Stimulated activated naive B cell treated with anti-CD40 and anti-IgM and Interleukin-4, amounts not matched to agents 10 μg/mL and 1 μg/mL and 100 μg/mL, for 72 hours (primary cell): ENCODE data around the gene DSC3.
A peak's percentile ranks its signal among the peaks of the same experiment; 100 is the strongest.

Source experiments
- ATAC-seq, 2 donors: fragments of 150-1000 bp; cut with Tn5 transposase; replicated peaks; 2 replicates each; pipeline ENCODE4 v1.10.0; 2021; ENCODE audit warnings: moderate library complexity in 1 of 2
- DNase-seq: peaks from one replicate; pipeline ENCODE4 v3.0.0; 2021
- H3K27ac Mint-ChIP-seq: one replicate; pipeline ENCODE4 v1.8.0; 2022; ENCODE audit warnings: mild to moderate bottlenecking, mixed read lengths
- H3K27me3 Mint-ChIP-seq, 2 donors: one replicate each; pipeline ENCODE4 v1.8.0; 2022; ENCODE audit warnings: mixed read lengths in 2 of 2
- H3K36me3 Mint-ChIP-seq, 2 donors: one replicate each; pipeline ENCODE4 v1.8.0; 2022; ENCODE audit warnings: mixed read lengths in 2 of 2, mild to moderate bottlenecking in 1 of 2
- H3K4me1 Mint-ChIP-seq, 2 donors: one replicate each; pipeline ENCODE4 v1.8.0; 2022; ENCODE audit warnings: mixed read lengths in 2 of 2, mild to moderate bottlenecking in 1 of 2
- H3K4me3 Mint-ChIP-seq, 2 donors: one replicate each; pipeline ENCODE4 v1.8.0; 2022; ENCODE audit warnings: mild to moderate bottlenecking in 2 of 2, mixed read lengths in 2 of 2, moderate library complexity in 1 of 2
- H3K9me3 Mint-ChIP-seq, 2 donors: one replicate each; pipeline ENCODE4 v1.8.0; 2022; ENCODE audit warnings: mixed read lengths in 2 of 2, mild to moderate bottlenecking in 1 of 2

DSC3 gene

GRCh38 chr18:31042406-31043181 lies at the start of gene DSC3:
TSS of gene DSC3 (minus strand) at chr18:31042742. CDS start at chr18:31042660, 82 bp downstream.
- H3K4me3 Mint-ChIP-seq = peak within 1 kb of the TSS; percentile 50 to 53
- H3K36me3 Mint-ChIP-seq = peaks cover 6 to 11% of the 10 kb centered on the region in 2 donors
- peaks cover 42 to 46% of the 10 kb centered on the region in 2 donors for H3K27me3 Mint-ChIP-seq
- ATAC-seq (no peak), DNase-seq (no peak)
- H3K27ac Mint-ChIP-seq = peak within 1 kb of the TSS; percentile 94
- H3K4me1 Mint-ChIP-seq = peaks cover 4 to 9% of the 10 kb centered on the region in 2 donors
- peaks cover 0 to 2% of the 10 kb centered on the region in 2 donors for H3K9me3 Mint-ChIP-seq

DNA sequence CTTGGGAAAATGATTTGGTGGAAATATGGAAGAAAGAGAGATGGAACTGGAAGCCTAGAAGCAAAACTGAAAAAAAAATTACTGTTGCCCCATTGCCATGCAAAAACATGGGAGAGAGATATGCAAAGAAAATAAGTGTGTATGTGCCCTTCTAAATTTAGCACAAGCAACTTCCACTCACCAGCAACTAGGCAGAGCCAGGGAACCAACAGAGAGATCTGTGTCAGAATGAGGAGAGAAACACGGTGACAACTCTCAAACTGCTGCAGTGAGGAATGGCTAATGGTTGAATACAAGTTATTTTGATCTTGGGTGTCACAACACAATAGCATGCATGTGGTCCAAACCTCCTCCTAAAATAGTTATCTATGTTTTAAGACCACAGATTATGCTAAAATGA lies 48.8 kb upstream of the DSC3 start:
- DNase-seq = no peak
- Mint-ChIP-seq H3K4me3 (no peak overlapping the region), H3K9me3 (peaks cover 0 to 3% of the 10 kb centered on the region in 2 donors), H3K27me3 (no peaks in the 10 kb centered on the region), H3K27ac (no peak overlapping the region), H3K36me3 (no peaks in the 10 kb centered on the region), H3K4me1 (no peaks in the 10 kb centered on the region)
- no peak for ATAC-seq

DNA sequence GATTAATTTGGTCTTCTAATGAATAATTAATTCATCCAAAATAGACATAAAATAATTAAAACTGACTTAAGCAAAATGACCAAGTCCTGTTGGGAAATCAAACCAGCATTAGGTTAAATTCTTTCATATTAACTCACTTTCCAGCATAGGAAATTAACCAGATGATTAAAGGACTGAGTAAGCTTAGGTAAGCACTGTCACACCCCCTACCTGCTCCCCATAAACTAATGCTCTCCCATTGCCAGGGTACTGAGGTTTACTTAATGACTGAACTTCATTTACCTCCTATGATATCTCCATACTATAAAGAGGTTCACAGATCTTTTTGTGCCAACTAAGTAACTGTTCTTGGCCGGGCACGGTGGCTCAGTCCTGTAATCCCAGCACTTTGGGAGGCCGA lies 46.0 kb upstream of the DSC3 start:
- Mint-ChIP-seq H3K27ac (no peak overlapping the region), H3K27me3 (no peaks in the 10 kb centered on the region), H3K4me1 (no peaks in the 10 kb centered on the region), H3K4me3 (no peak overlapping the region), H3K36me3 (no peaks in the 10 kb centered on the region), H3K9me3 (peaks cover 0 to 2% of the 10 kb centered on the region in 2 donors)
- ATAC-seq (no peak), DNase-seq (no peak)

DNA sequence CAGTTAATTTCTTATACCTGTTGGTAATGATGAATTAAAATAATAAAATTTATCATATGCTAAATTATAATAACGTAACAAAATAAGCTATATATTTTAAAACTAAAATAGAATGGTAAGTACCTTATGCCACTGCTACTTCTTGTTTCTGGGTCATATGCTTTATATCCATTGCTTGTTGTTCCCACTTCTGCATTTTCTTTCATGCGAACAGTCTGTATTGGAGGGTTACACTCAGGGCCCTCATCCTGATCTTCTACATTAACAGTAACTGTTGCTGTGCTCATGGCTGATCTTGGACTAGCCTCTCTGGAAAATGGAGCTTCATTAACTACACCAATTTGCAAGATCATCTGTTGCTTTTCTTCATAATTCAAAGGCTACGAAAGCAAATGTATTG lies 37.4 kb upstream of the DSC3 start:
- Mint-ChIP-seq H3K27me3 (no peaks in the 10 kb centered on the region), H3K27ac (no peak overlapping the region), H3K9me3 (peaks cover 0 to 4% of the 10 kb centered on the region in 2 donors), H3K4me1 (no peaks in the 10 kb centered on the region), H3K4me3 (no peak overlapping the region), H3K36me3 (no peaks in the 10 kb centered on the region)
- DNase-seq = no peak
- ATAC-seq = no peak

- DNase-seq (no peak), ATAC-seq (no peak)
- no peaks in the 10 kb centered on the region for H3K36me3 Mint-ChIP-seq
- no peaks in the 10 kb centered on the region for H3K27me3 Mint-ChIP-seq
- H3K27ac Mint-ChIP-seq = no peak overlapping the region
- no peaks in the 10 kb centered on the region for H3K4me1 Mint-ChIP-seq
- no peak overlapping the region for H3K4me3 Mint-ChIP-seq
- peaks cover 0 to 5% of the 10 kb centered on the region in 2 donors for H3K9me3 Mint-ChIP-seq
Observed at GRCh38 chr18:31077878-31078277, 35.3 kb upstream of the DSC3 start.

GRCh38 chr18:31072175-31072574 lies 29.6 kb upstream of the DSC3 start:
- no peaks in the 10 kb centered on the region for H3K4me1 Mint-ChIP-seq
- DNase-seq (no peak), ATAC-seq (no peak)
- H3K27ac Mint-ChIP-seq = no peak overlapping the region
- H3K27me3 Mint-ChIP-seq = no peaks in the 10 kb centered on the region
- H3K36me3 Mint-ChIP-seq = no peaks in the 10 kb centered on the region
- H3K9me3 Mint-ChIP-seq = peaks cover 0 to 2% of the 10 kb centered on the region in 2 donors
- no peak overlapping the region for H3K4me3 Mint-ChIP-seq

DNA sequence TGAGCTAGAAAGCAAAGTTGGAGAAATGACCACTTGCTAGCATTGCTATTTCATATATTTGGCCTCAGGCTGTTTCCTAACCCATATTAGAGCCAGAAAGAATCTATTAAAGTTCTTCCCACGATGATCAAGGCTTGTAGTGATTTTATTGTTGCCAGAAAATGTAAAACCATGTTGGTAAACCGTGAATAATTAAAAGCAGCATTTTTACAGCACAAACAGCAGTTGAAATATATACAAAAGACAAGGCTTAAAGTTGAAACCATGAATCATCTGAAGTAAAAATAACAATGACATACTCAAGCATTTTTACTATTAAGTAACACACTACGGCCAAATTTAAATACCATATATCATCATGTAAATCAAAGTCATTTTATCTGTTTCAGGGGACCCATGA lies 27.7 kb upstream of the DSC3 start:
- H3K9me3 Mint-ChIP-seq = peaks cover 0 to 2% of the 10 kb centered on the region in 2 donors
- H3K27me3 Mint-ChIP-seq = no peaks in the 10 kb centered on the region
- no peaks in the 10 kb centered on the region for H3K4me1 Mint-ChIP-seq
- no peak for DNase-seq
- no peak overlapping the region for H3K4me3 Mint-ChIP-seq
- no peak overlapping the region for H3K27ac Mint-ChIP-seq
- no peaks in the 10 kb centered on the region for H3K36me3 Mint-ChIP-seq
- no peak for ATAC-seq

DNA sequence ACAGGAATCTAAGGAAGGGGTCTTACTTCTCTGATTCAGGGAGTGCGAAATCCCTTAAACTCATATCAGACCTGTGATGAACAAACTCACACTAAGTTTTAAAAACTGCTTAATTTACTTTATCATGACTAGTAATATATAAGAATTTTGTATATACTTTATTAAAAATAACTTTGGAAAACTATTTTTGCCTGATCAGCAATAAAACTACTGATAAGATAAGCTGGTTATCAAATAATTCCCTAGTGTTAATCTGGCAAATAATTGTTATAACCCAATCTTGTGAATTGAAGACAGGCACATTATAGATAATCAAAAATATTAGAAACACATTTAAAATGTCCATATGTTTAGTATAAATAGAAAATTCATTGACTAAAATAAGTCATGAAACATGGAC lies 23.7 kb upstream of the DSC3 start:
- H3K4me1 Mint-ChIP-seq = no peaks in the 10 kb centered on the region
- DNase-seq = no peak
- no peak overlapping the region for H3K4me3 Mint-ChIP-seq
- no peaks in the 10 kb centered on the region for H3K27me3 Mint-ChIP-seq
- no peaks in the 10 kb centered on the region for H3K36me3 Mint-ChIP-seq
- ATAC-seq = no peak
- H3K27ac Mint-ChIP-seq = no peak overlapping the region
- H3K9me3 Mint-ChIP-seq = no peaks in the 10 kb centered on the region

DNA sequence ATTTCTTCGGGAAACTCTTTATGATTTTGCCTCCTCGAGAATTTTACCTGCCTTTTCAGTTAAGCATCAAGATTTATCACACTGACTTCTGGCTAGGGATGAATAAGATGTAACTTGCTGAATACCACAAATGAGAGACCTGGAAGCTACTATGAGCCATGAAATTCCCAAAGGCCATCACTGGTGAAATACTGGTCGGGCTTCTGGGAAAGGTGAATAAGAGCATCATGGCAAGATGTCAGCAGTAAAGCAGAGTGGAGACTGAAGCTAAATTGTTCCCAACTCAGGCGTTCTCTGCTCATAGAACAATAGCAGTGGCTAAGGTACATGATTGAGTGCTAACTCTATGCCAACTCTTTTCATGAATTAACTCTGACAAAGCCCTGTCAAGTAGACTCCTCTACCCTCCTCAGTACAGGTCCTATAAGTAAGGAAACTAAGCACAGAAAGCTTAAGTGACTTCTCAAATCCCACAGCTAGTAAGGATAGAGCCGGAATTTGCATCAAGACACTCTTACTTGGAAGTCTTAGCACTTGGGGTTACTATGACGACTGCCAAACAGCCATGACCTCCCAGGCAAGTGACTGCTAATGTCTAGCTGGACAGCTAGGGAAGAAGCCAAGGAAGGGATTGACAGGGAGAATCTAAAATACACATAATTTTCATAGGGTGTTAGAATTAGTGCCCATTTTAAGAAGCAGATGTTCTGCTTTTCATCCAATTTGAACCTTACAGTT lies 22.7 kb upstream of the DSC3 start:
- H3K36me3 Mint-ChIP-seq = no peaks in the 10 kb centered on the region
- ATAC-seq (no peak), DNase-seq (no peak)
- no peaks in the 10 kb centered on the region for H3K4me1 Mint-ChIP-seq
- H3K27ac Mint-ChIP-seq = no peak overlapping the region
- no peaks in the 10 kb centered on the region for H3K27me3 Mint-ChIP-seq
- H3K4me3 Mint-ChIP-seq = no peak overlapping the region
- no peaks in the 10 kb centered on the region for H3K9me3 Mint-ChIP-seq

GRCh38 chr18:31064130-31064529 lies 21.6 kb upstream of the DSC3 start:
- no peaks in the 10 kb centered on the region for H3K9me3 Mint-ChIP-seq
- H3K4me1 Mint-ChIP-seq = no peaks in the 10 kb centered on the region
- no peaks in the 10 kb centered on the region for H3K27me3 Mint-ChIP-seq
- H3K36me3 Mint-ChIP-seq = no peaks in the 10 kb centered on the region
- no peak overlapping the region for H3K4me3 Mint-ChIP-seq
- DNase-seq (no peak), ATAC-seq (peak in 1 of 2 donors; percentile 54)
- H3K27ac Mint-ChIP-seq = no peak overlapping the region

GRCh38 chr18:31061945-31062344 lies 19.4 kb upstream of the DSC3 start:
- no peaks in the 10 kb centered on the region for H3K4me1 Mint-ChIP-seq
- no peak for DNase-seq
- ATAC-seq = peak in 1 of 2 donors; percentile 57
- no peak overlapping the region for H3K4me3 Mint-ChIP-seq
- no peaks in the 10 kb centered on the region for H3K27me3 Mint-ChIP-seq
- H3K9me3 Mint-ChIP-seq = no peaks in the 10 kb centered on the region
- no peak overlapping the region for H3K27ac Mint-ChIP-seq
- no peaks in the 10 kb centered on the region for H3K36me3 Mint-ChIP-seq

DNA sequence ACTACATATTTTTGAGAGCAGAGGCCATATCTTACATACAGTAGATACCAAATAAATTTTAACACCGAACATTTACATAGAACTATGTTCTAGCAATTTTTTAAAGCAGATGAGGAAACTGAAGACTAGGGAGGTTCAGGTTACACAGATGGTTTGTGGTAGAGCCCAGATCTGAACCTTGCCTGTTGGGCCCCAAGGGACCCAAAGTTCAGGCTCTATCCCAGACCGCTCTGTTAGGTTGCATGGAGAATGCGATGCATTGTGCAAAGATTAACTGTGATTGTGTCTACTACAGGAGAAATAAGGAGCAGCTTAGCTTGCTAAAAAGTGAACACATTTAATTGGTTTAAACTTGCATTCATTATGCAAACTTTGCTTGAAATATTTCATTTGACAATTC lies 16.4 kb upstream of the DSC3 start:
- no peaks in the 10 kb centered on the region for H3K36me3 Mint-ChIP-seq
- no peaks in the 10 kb centered on the region for H3K4me1 Mint-ChIP-seq
- no peak overlapping the region for H3K4me3 Mint-ChIP-seq
- H3K9me3 Mint-ChIP-seq = no peaks in the 10 kb centered on the region
- H3K27me3 Mint-ChIP-seq = no peaks in the 10 kb centered on the region
- ATAC-seq (no peak), DNase-seq (no peak)
- H3K27ac Mint-ChIP-seq = no peak overlapping the region

DNA sequence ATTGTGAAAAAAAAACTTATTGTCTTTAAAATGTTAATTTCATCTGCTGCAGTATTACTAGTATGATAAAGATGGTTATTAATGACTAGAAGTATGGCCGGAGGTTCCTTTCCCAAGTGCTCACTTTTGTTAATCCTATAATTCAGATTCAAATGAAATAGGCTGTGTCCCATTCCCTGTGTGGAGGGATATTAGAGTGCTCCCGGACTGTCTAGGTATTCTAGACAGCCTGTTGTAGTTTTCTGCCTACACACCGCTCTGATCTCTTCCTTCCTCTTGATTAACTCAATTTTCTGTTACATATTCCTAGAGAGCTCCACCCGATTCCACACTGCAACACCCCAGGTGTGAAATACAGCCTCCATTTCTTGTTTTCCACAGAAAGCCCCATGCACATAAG lies 15.4 kb upstream of the DSC3 start:
- Mint-ChIP-seq H3K9me3 (peaks cover 2% of the 10 kb centered on the region in 2 donors), H3K4me1 (no peaks in the 10 kb centered on the region), H3K27me3 (no peaks in the 10 kb centered on the region), H3K4me3 (no peak overlapping the region), H3K27ac (no peak overlapping the region), H3K36me3 (no peaks in the 10 kb centered on the region)
- ATAC-seq (no peak), DNase-seq (no peak)

- no peaks in the 10 kb centered on the region for H3K4me1 Mint-ChIP-seq
- no peak overlapping the region for H3K27ac Mint-ChIP-seq
- no peak overlapping the region for H3K4me3 Mint-ChIP-seq
Observed at GRCh38 chr18:31057051-31057450, 14.5 kb upstream of the DSC3 start.

DNA sequence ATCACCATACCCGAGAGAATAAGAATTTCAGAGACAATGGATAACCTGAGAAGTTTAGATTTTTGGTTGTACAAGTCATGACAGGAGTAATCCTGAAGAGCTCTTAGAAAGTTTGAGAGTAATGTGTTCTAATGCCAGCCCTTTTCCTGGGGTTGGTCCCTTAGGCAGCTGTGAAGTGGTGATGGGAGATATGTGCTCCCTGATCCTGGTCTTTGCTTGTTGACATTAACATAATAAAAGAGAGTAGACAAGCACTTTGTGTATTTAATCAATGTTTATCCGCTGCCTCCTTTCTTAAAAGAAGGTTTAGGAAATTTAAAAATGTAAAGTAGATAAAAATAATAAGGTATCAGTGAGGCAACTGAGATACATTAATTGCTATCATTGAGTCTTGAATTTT lies 13.8 kb upstream of the DSC3 start:
- no peak overlapping the region for H3K27ac Mint-ChIP-seq
- no peaks in the 10 kb centered on the region for H3K4me1 Mint-ChIP-seq
- no peak overlapping the region for H3K4me3 Mint-ChIP-seq
- H3K36me3 Mint-ChIP-seq = no peaks in the 10 kb centered on the region
- DNase-seq = no peak
- H3K27me3 Mint-ChIP-seq = no peaks in the 10 kb centered on the region
- no peak for ATAC-seq
- H3K9me3 Mint-ChIP-seq = peaks cover 4 to 6% of the 10 kb centered on the region in 2 donors

More at GRCh38 chr18:31057051-31057450, 14.5 kb upstream of the DSC3 start:
- Mint-ChIP-seq H3K36me3 (no peaks in the 10 kb centered on the region), H3K27me3 (no peaks in the 10 kb centered on the region), H3K9me3 (peaks cover 4 to 6% of the 10 kb centered on the region in 2 donors)
- no peak for ATAC-seq
- DNase-seq = no peak
